ENCODE data around the gene NTSR1. TPM values are rescaled to one million over a fixed set of nuclear protein-coding genes. Genes with fewer than 3 reads are reported as not detected.

NTSR1 gene
- total and polyA plus RNA-seq, 3 donors from 2014 or later, result 0.41 to 1.3 (median 0.81) TPM

DNA sequence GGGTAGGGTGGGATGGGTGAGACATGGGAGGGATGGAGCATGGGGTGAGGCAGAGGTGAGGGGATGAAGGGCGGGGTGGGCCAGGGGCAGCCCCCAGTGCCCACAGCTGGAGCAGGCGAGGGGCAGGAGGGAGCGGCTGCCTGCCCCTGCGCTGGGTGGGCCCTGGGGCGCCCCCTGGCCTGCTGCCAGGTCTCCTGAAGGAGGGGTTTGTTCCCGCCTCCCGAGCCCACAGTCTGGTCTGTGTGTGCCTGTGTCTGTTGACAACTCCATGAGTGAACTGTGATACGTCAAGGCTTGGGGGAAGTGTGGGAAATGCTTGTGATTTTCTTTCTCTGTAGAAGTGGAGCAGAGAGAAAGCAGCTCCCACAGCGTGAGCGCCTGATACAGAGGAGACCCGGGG, 76.8 kb downstream of the NTSR1 start:
- H3K36me3 ChIP-seq (ENCODE audit: low read depth, missing control alignments), result no peaks in the 10 kb centered on the region
- TF ChIP-seq, protein P1, sequence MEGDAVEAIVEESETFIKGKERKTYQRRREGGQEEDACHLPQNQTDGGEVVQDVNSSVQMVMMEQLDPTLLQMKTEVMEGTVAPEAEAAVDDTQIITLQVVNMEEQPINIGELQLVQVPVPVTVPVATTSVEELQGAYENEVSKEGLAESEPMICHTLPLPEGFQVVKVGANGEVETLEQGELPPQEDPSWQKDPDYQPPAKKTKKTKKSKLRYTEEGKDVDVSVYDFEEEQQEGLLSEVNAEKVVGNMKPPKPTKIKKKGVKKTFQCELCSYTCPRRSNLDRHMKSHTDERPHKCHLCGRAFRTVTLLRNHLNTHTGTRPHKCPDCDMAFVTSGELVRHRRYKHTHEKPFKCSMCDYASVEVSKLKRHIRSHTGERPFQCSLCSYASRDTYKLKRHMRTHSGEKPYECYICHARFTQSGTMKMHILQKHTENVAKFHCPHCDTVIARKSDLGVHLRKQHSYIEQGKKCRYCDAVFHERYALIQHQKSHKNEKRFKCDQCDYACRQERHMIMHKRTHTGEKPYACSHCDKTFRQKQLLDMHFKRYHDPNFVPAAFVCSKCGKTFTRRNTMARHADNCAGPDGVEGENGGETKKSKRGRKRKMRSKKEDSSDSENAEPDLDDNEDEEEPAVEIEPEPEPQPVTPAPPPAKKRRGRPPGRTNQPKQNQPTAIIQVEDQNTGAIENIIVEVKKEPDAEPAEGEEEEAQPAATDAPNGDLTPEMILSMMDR (IDR thresholded peaks at IDR 0.05), result no peak
- no peak for TF ChIP-seq POLR2A (IDR thresholded peaks at IDR 0.05)
- no peak overlapping the region for H3K4me3 ChIP-seq
- 85 to 86% methylated on average over 5 to 11 of the region's 11 CpGs for WGBS, 2 donors
- H3K4me1 ChIP-seq, result peaks cover 12% of the 10 kb centered on the region
- H3K27ac ChIP-seq, result no peak overlapping the region
- intact Hi-C loops (cut with DNase I; ENCODE audit: low total_unique reads), result loop anchor here (10.0 kb wide), 2 partner anchors 121 to 281 kb away; no protein-coding TSS in a partner anchor
- H3K27me3 ChIP-seq, result no peaks in the 10 kb centered on the region
- H3K9me3 ChIP-seq, result no peaks in the 10 kb centered on the region
- DNase-seq, result no peak

- H3K4me3 ChIP-seq, result no peak overlapping the region
- H3K36me3 ChIP-seq (ENCODE audit: low read depth, missing control alignments), result no peaks in the 10 kb centered on the region
- no peaks in the 10 kb centered on the region for H3K27me3 ChIP-seq
- no peaks in the 10 kb centered on the region for H3K9me3 ChIP-seq
- 85 to 90% methylated on average over 2 to 13 of the region's 13 CpGs for WGBS, 2 donors
- intact Hi-C loops (cut with DNase I; ENCODE audit: low total_unique reads), result loop anchor here (10.0 kb wide), 2 partner anchors 121 to 281 kb away; no protein-coding TSS in a partner anchor
- no peak for DNase-seq
- H3K27ac ChIP-seq, result no peak overlapping the region
- H3K4me1 ChIP-seq, result peaks cover 12% of the 10 kb centered on the region
- TF ChIP-seq POLR2A (IDR thresholded peaks at IDR 0.05), result no peak
- TF ChIP-seq, protein P1 (IDR thresholded peaks at IDR 0.05), result no peak
Measured at GRCh38 chr20:62786157-62786556, 77.5 kb downstream of the NTSR1 start.

- no peak overlapping the region for H3K4me3 ChIP-seq
- no peaks in the 10 kb centered on the region for H3K9me3 ChIP-seq
- DNase-seq, result no peak
- no peaks in the 10 kb centered on the region for H3K27me3 ChIP-seq
- H3K4me1 ChIP-seq, result peaks cover 12% of the 10 kb centered on the region
- intact Hi-C loops (cut with DNase I; ENCODE audit: low total_unique reads), result loop anchor here (10.0 kb wide), 2 partner anchors 123 to 283 kb away; no protein-coding TSS in a partner anchor
- H3K36me3 ChIP-seq (ENCODE audit: low read depth, missing control alignments), result no peaks in the 10 kb centered on the region
- TF ChIP-seq POLR2A (IDR thresholded peaks at IDR 0.05), result no peak
- TF ChIP-seq, protein P1 (IDR thresholded peaks at IDR 0.05), result no peak
- 87 to 88% methylated on average over 7 of the region's 7 CpGs for WGBS, 2 donors
- H3K27ac ChIP-seq, result no peak overlapping the region
Measured at GRCh38 chr20:62787321-62787720, 78.7 kb downstream of the NTSR1 start.

- Histone ChIP-seq H3K27me3 (no peaks in the 10 kb centered on the region), H3K36me3 (ENCODE audit: low read depth, missing control alignments) (no peaks in the 10 kb centered on the region), H3K9me3 (no peaks in the 10 kb centered on the region), H3K4me1 (peaks cover 6% of the 10 kb centered on the region), H3K4me3 (no peak overlapping the region), H3K27ac (no peak overlapping the region)
- DNase-seq, result no peak
- intact Hi-C loops (cut with DNase I; ENCODE audit: low total_unique reads), result loop anchor here (10.0 kb wide), 2 partner anchors 123 to 283 kb away; no protein-coding TSS in a partner anchor
- TF ChIP-seq POLR2A (IDR thresholded peaks at IDR 0.05), result no peak
- TF ChIP-seq, protein P1 (IDR thresholded peaks at IDR 0.05), result no peak
- 86 to 90% methylated on average over 5 of the region's 5 CpGs for WGBS, 2 donors
Measured at GRCh38 chr20:62787866-62788265, 79.2 kb downstream of the NTSR1 start.

DNA sequence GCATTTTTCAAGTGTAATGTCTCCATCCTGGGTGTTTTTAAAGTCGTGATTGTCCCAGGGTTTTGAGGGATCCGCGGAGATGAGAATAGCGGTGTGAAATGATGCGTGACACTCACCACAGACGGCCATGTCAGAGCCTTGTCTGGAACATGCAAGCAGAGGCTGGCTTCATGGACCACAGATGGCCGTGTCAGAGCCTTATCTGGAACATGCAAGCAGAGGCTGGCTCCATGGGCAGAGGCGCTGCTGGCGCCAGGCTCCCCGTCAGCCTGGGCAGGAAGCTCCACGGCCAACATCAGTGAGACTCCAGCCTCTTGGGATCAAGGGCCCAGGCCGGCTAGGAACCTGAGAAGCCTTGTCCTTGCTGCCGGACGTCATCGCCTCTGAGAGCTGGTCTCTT, 80.0 kb downstream of the NTSR1 start:
- H3K4me1 ChIP-seq, result peaks cover 4% of the 10 kb centered on the region
- no peak overlapping the region for H3K4me3 ChIP-seq
- H3K27ac ChIP-seq, result no peak overlapping the region
- intact Hi-C loops (cut with DNase I; ENCODE audit: low total_unique reads), result loop anchor here (10.0 kb wide), 2 partner anchors 124 to 284 kb away; no protein-coding TSS in a partner anchor
- DNase-seq, result no peak
- no peaks in the 10 kb centered on the region for H3K9me3 ChIP-seq
- no peaks in the 10 kb centered on the region for H3K27me3 ChIP-seq
- 86 to 89% methylated on average over 6 to 15 of the region's 15 CpGs for WGBS, 2 donors
- TF ChIP-seq, protein P1 (IDR thresholded peaks at IDR 0.05), result no peak
- TF ChIP-seq POLR2A (IDR thresholded peaks at IDR 0.05), result no peak
- no peaks in the 10 kb centered on the region for H3K36me3 ChIP-seq (ENCODE audit: low read depth, missing control alignments)

Data from testis (tissue), 3 donors.